GM21515 (cell line): ENCODE results near the gene VTN.

Source experiments
- ATAC-seq: cut with Tn5 transposase; IDR thresholded peaks from one replicate; pipeline ENCODE4 v1.9.1; 2021; ENCODE audit not compliant: unreplicated experiment

The VTN gene

GRCh38 chr17:28370035-28370743 lies at the start of gene VTN:
Gene VTN, minus strand, starts transcription at chr17:28370307. Its CDS starts 104 bp downstream, at chr17:28370203.
- ATAC-seq, result no peak

- ATAC-seq, result no peak
These were observed 46.7 kb upstream of the VTN start for GRCh38 chr17:28416703-28417311.

GRCh38 chr17:28415886-28416285 lies 45.8 kb upstream of the VTN start:
- no peak for ATAC-seq

GRCh38 chr17:28413804-28414203 lies 43.7 kb upstream of the VTN start:
- ATAC-seq, result no peak

- no peak for ATAC-seq
These were observed 42.0 kb upstream of the VTN start for GRCh38 chr17:28412099-28412498.

- ATAC-seq, result no peak
These were observed 37.8 kb upstream of the VTN start for GRCh38 chr17:28407974-28408306.

GRCh38 chr17:28407130-28407973 lies 37.2 kb upstream of the VTN start:
- ATAC-seq, result no peak

GRCh38 chr17:28406473-28406814 lies 36.3 kb upstream of the VTN start:
- no peak for ATAC-seq

GRCh38 chr17:28405632-28406472 lies 35.7 kb upstream of the VTN start, which contains the start of gene SLC46A1:
Gene SLC46A1, minus strand, starts transcription at chr17:28406212. Its CDS starts 98 bp downstream, at chr17:28406114.
- ATAC-seq, result peak; percentile 67

- ATAC-seq, result no peak
These were observed 34.9 kb upstream of the VTN start for GRCh38 chr17:28404812-28405570.

GRCh38 chr17:28404461-28404811 lies 34.3 kb upstream of the VTN start:
- no peak for ATAC-seq

GRCh38 chr17:28404007-28404406 lies 33.9 kb upstream of the VTN start:
- no peak for ATAC-seq

- no peak for ATAC-seq
These were observed 32.7 kb upstream of the VTN start for GRCh38 chr17:28402844-28403243.

- ATAC-seq, result no peak
These were observed 32.1 kb upstream of the VTN start for GRCh38 chr17:28402224-28402630.

- no peak for ATAC-seq
These were observed 29.7 kb upstream of the VTN start for GRCh38 chr17:28399808-28400207.

- no peak for ATAC-seq
These were observed 28.3 kb upstream of the VTN start for GRCh38 chr17:28398280-28398981.

- no peak for ATAC-seq
These were observed 27.7 kb upstream of the VTN start for GRCh38 chr17:28397687-28398279.

- no peak for ATAC-seq
These were observed 27.2 kb upstream of the VTN start for GRCh38 chr17:28397275-28397674.

GRCh38 chr17:28396635-28397239 lies 26.6 kb upstream of the VTN start:
- no peak for ATAC-seq
